Measurements from ENCODE around the gene LHFPL2.

GRCh38 chr5:78537821-78538220 is 110.8 kb downstream of the LHFPL2 start:
- TF ChIP-seq TAF1 (IDR thresholded peaks at IDR 0.05; ENCODE audit: borderline replicate concordance, insufficient read depth, low read length) (no peak), SIN3A (IDR thresholded peaks at IDR 0.05; ENCODE audit: borderline replicate concordance, insufficient read depth, low read length) (no peak), POLR2AphosphoS5 (IDR thresholded peaks at IDR 0.05; ENCODE audit: low read depth, low read length) (no peak), REST (IDR thresholded peaks at IDR 0.05; ENCODE audit: insufficient read depth in 1 of 2, low read depth in 2 of 2, low read length in 2 of 2) (no peak), FOXP2 (optimal IDR thresholded peaks at IDR 0.05; ENCODE audit: borderline replicate concordance, extremely low read depth, extremely low read length, insufficient read depth) (no peak)

Measured in PFSK-1 (cell line).